ENCODE measurements around the gene ADM. TPM values are rescaled to one million over a fixed set of nuclear protein-coding genes. Genes with fewer than 3 reads are reported as not detected.

The ADM gene
- total and polyA plus RNA-seq, 2 experiments from 2014 or later = 75.8 to 95.9 TPM

- no peak overlapping the region for H3K4me3 ChIP-seq
- H2AFZ ChIP-seq = no peak overlapping the region
- H3F3A ChIP-seq (replicated peaks; ENCODE audit: low read depth) = no peaks in the 10 kb centered on the region
- H3K36me3 ChIP-seq (ENCODE audit: insufficient read depth) = no peaks in the 10 kb centered on the region
- peaks cover 24% of the 10 kb centered on the region for H3K4me1 ChIP-seq (ENCODE audit: insufficient read depth)
- DNase-seq (ENCODE audit: low spot score) = peak; percentile 74
- H3K36me3 Mint-ChIP-seq (ENCODE audit: low read depth) = no peaks in the 10 kb centered on the region
- peaks cover 9% of the 10 kb centered on the region for H3K27me3 Mint-ChIP-seq (ENCODE audit: insufficient read depth, low read depth, poor library complexity)
- H3K27ac Mint-ChIP-seq = peak overlapping the region; percentile 76
- no peaks in the 10 kb centered on the region for H4K20me1 ChIP-seq (replicated peaks; ENCODE audit: insufficient read depth)
- no peaks in the 10 kb centered on the region for H3K27me3 ChIP-seq (ENCODE audit: insufficient read depth)
- TF ChIP-seq, protein P1, sequence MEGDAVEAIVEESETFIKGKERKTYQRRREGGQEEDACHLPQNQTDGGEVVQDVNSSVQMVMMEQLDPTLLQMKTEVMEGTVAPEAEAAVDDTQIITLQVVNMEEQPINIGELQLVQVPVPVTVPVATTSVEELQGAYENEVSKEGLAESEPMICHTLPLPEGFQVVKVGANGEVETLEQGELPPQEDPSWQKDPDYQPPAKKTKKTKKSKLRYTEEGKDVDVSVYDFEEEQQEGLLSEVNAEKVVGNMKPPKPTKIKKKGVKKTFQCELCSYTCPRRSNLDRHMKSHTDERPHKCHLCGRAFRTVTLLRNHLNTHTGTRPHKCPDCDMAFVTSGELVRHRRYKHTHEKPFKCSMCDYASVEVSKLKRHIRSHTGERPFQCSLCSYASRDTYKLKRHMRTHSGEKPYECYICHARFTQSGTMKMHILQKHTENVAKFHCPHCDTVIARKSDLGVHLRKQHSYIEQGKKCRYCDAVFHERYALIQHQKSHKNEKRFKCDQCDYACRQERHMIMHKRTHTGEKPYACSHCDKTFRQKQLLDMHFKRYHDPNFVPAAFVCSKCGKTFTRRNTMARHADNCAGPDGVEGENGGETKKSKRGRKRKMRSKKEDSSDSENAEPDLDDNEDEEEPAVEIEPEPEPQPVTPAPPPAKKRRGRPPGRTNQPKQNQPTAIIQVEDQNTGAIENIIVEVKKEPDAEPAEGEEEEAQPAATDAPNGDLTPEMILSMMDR (conservative IDR thresholded peaks at IDR 0.05; ENCODE audit: low read depth in 2 of 2) = peak; percentile 49 to 59
- TF ChIP-seq, protein P2, sequence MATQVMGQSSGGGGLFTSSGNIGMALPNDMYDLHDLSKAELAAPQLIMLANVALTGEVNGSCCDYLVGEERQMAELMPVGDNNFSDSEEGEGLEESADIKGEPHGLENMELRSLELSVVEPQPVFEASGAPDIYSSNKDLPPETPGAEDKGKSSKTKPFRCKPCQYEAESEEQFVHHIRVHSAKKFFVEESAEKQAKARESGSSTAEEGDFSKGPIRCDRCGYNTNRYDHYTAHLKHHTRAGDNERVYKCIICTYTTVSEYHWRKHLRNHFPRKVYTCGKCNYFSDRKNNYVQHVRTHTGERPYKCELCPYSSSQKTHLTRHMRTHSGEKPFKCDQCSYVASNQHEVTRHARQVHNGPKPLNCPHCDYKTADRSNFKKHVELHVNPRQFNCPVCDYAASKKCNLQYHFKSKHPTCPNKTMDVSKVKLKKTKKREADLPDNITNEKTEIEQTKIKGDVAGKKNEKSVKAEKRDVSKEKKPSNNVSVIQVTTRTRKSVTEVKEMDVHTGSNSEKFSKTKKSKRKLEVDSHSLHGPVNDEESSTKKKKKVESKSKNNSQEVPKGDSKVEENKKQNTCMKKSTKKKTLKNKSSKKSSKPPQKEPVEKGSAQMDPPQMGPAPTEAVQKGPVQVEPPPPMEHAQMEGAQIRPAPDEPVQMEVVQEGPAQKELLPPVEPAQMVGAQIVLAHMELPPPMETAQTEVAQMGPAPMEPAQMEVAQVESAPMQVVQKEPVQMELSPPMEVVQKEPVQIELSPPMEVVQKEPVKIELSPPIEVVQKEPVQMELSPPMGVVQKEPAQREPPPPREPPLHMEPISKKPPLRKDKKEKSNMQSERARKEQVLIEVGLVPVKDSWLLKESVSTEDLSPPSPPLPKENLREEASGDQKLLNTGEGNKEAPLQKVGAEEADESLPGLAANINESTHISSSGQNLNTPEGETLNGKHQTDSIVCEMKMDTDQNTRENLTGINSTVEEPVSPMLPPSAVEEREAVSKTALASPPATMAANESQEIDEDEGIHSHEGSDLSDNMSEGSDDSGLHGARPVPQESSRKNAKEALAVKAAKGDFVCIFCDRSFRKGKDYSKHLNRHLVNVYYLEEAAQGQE (IDR thresholded peaks at IDR 0.05; ENCODE audit: unreplicated experiment) = no peak
- no peaks in the 10 kb centered on the region for H3K79me2 ChIP-seq (replicated peaks; ENCODE audit: insufficient read depth)
- H3K4me2 ChIP-seq = peak overlapping the region; percentile 62
- H3K9me2 ChIP-seq (ENCODE audit: insufficient read depth) = peaks cover 20% of the 10 kb centered on the region
- H3K9me3 Mint-ChIP-seq = no peaks in the 10 kb centered on the region
- H3K4me1 Mint-ChIP-seq = peaks cover 37% of the 10 kb centered on the region
- peak; percentile 56 for ATAC-seq
- no peak overlapping the region for H3K4me3 Mint-ChIP-seq
- no peak overlapping the region for H3K27ac ChIP-seq (ENCODE audit: low read depth)
These were observed 18.2 kb downstream of the ADM start for GRCh38 chr11:10322830-10323792.

DNA sequence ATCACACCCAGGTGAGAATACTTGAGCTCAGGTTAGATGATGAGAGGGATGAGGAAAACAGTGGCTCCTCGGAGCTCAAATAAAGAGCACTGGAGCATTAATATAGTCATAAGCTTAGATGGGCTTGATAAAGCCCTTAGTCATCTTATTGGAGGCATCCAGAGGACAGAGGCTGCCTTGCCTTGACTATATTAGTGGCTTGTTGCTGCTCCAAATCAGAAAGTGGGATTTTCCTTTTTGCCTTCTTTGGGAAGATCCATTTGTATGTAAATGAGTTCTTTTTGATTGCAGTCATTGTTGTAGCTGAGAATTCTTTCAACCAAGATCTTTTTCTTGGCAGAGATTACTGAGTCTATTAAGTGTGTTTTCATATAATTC, 18.9 kb downstream of the ADM start:
- Mint-ChIP-seq H3K4me3 (no peak overlapping the region), H3K27ac (peak overlapping the region; percentile 20; the same call in 1 of the 2 replicates), H3K4me1 (peaks cover 34% of the 10 kb centered on the region), H3K9me3 (no peaks in the 10 kb centered on the region), H3K36me3 (ENCODE audit: low read depth) (no peaks in the 10 kb centered on the region), H3K27me3 (ENCODE audit: insufficient read depth, low read depth, poor library complexity) (peaks cover 9% of the 10 kb centered on the region)
- Histone ChIP-seq H3K4me2 (peak overlapping the region; percentile 62), H3K4me3 (no peak overlapping the region), H4K20me1 (replicated peaks; ENCODE audit: insufficient read depth) (no peaks in the 10 kb centered on the region), H2AFZ (no peak overlapping the region), H3K27me3 (ENCODE audit: insufficient read depth) (no peaks in the 10 kb centered on the region), H3K9me2 (ENCODE audit: insufficient read depth) (peaks cover 23% of the 10 kb centered on the region), H3K79me2 (replicated peaks; ENCODE audit: insufficient read depth) (no peaks in the 10 kb centered on the region), H3K27ac (ENCODE audit: low read depth) (no peak overlapping the region), H3K4me1 (ENCODE audit: insufficient read depth) (peaks cover 24% of the 10 kb centered on the region), H3K36me3 (ENCODE audit: insufficient read depth) (no peaks in the 10 kb centered on the region), H3F3A (replicated peaks; ENCODE audit: low read depth) (no peaks in the 10 kb centered on the region)
- no peak for TF ChIP-seq EZH2 (IDR thresholded peaks at IDR 0.05; ENCODE audit: low read depth, unreplicated experiment)
- TF ChIP-seq, protein P1 (conservative IDR thresholded peaks at IDR 0.05; ENCODE audit: low read depth in 2 of 2) = no peak
- DNase-seq (ENCODE audit: low spot score) = no peak
- ATAC-seq = no peak
